SW480 (cell line): ENCODE results near the gene SP2.

ENCODE experiments used
- DNase-seq: peaks from one replicate; pipeline ENCODE4 v3.0.0-alpha.2; 2016; ENCODE audit warnings: low spot score

The SP2 gene

DNA sequence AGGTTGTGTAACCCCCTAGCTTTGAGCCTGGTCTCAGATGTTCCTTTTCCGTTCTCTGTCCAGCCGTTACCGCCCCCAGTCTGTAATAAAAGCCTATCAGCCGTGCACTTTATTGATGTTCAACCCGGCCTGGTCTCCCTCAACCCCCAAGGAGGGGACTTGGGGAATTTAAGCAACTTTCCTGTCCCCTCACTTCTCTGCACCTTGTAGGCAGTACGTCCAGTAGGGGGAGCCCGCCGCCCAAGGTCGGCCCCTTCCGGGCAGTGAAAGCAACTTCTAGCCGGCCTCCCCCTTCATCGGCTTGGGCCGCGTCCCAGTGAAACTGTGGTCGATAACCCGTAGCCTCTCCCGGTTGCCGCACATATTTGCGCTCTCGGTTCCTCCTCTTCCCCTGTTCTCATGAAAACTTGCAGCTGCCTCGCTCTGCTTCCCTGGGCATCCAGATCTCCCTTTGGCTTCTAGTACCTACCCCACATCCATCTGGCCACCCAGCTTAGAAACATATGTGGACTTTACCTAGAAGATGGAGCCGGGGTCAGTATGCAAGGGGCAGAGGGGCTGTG is 53.2 kb downstream of the SP2 start:
- DNase-seq: peak; percentile 75

DNA sequence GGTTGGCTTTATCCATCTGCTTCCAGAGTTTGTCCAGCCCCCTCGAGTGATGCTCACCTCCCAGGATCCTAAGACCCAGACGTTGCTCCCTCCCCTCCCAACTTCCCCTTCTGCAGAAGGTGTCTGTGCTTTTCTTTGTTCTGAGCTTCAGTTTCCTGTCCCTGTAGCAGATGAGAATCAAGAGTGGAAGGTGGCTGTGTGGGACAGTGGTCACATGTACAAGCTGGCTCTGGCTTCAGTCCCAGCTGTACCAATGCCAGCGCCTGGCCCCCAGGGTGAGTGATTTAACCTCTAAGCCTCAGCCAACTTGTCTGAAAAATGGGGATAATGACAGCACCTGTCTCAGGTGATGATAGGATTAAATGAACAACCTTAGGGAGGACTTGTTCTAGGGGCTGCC is 53.9 kb downstream of the SP2 start:
- no peak for DNase-seq

DNA sequence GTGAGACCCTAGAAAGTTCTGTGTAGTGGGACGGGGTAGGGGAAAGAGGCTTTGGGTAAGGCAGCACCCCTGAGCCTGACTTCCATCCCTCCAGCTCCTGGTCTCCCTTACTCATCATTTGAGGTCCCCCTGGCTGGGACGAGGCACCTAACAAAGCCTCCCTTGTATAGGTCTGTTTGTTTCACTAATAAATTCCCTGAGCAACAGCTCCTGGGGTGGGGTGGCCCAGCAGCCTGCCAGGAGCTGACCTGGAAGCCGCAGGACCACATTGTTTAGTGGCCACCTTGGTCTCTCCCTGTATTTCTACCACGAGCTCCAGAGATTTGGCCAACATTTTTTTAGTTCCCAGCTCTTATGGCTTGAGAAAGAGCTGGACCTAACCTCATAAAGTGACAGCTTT is 54.4 kb downstream of the SP2 start:
- no peak for DNase-seq

DNA sequence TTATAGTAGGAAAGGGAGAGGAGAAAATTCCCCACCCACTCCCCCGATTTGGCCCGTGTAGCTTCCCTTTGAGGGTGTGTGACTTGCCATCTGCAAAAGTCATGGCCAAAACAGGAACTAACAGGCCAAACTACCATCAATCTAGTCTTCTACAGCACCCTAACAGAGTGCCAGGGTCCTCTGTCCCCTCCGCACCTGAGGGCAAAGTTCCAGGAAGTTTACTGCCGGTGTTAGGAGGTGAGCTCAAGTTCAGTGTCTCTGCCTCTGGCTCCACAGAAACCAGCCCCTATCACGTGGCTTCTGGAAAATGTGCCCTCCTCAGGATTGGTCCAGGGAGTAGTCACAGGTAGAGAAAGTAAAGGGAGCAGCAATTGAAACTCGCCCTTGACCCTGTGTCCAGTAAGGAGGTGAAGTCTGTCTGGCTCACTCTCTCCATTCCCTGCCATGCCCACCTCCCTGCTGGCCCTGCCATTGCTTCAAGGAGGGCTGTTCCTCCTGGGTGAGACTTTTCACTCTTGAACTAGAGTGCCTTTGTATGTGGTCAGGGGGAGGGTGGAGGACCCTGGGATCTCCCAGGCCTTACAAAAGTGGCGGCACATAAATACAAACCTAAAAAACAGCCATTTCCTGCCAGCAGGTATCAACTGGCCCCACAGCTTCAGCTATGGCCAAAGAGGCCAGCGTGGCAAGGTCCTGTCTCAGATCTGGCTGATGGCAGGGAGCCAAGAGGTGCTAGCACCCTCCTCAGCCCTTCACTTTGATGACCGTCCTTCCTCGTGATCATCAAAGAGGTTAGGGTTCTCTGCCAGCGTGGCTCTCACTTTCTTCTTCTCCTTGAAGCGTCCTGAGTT is 56.4 kb downstream of the SP2 start:
- DNase-seq: no peak

DNA sequence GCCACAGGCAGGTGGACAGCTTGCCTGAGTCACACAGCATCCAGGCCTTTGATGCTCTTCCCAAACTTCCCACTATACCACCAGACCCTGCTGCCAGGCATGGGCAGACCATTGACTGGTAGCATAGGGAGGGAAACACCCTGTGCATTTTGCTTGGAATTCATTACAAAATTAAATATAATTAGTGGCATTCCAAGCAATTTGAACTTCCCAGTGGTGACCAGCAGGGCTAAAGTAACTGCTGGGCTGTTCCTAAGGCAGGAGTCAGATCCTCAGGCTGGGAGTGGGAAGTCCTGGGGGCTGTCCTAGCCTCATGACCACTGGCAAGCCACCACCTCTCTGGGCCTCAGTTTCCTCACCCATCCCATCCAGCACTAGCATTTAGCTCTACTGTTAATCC is 57.9 kb downstream of the SP2 start:
- DNase-seq: no peak

DNA sequence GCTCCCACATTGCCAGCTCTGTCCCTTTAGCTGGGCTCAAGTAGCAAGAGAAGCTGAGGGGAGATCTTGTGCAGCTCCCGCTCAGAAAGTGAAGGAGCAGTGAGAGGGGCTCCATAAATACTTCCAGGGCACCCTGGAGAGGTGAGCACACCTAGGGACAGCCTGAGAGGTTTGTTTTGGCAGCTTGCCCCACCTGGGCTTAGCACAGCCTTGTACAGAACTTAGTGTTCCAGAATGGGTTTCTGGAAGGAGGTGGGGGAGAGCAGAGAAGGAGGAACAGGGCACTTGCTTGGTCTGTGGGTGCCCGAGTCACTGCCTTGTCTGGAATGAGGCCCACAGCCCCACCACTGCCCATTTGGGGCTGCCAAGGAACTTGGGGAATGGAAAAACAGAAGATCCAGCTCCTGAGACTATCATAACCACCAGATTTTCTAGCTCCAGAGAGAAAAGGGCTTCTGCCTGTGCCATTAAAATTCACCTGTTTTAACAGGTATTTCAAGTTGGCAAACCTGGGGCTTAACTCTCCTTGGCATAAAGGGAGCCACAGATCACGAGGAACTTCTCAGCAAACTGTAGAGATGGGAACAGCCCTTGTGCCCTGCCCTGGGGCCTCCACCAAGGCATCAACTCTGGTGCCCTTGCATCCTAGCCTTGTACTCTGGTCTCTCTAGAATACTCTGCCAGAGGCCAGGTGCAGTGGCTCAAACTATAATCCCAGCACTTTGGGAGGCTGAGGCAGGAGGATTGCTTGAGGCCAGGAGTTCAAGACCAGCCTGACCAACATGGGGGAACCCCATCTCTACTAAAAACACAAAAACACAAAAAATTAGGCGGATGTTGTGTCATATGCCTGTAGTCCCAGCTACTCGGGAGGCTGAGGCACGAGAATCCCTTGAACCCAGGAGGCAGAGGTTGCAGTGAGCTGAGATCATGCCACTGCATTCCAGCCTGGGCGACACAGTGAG is 59.7 kb downstream of the SP2 start:
- DNase-seq: no peak

DNA sequence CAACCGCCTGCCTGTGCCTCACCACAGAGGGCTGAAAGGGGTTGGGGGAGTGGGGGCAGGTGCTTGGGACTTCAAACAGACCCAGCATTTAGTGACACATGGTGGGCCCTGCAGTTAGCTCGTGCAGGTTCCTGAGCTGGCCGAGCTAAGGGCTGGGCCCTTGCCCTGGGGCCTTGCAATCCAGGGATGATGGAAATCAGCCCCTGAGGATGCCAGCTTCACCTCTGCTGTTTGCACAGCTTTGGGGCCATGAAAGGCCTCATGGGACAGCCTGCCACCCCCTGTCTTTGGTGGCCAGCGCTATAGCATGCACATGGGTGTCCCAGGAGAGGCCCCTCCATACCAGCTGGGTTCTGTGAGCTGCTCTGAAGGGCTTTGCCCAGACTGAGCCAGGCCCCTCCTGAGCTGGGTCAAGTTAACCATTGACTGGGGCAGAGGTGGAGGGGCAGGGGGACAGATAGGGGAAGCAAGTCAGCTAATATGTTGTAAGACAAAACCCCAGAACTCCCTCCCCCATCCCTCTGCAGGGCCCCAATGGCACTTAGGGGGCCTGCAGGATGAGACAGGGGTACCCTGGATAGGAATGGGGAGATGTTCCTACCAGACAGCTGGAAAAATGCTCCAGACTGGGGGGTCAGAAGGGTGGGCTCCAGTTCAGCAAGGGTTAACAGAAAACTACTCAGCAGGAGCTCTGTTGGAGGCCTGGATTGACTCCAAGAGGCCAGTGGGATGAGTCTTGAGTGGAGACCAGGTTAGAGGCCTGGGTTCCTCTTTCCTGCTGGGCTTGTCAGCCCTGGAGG is 61.0 kb downstream of the SP2 start:
- DNase-seq: no peak

DNA sequence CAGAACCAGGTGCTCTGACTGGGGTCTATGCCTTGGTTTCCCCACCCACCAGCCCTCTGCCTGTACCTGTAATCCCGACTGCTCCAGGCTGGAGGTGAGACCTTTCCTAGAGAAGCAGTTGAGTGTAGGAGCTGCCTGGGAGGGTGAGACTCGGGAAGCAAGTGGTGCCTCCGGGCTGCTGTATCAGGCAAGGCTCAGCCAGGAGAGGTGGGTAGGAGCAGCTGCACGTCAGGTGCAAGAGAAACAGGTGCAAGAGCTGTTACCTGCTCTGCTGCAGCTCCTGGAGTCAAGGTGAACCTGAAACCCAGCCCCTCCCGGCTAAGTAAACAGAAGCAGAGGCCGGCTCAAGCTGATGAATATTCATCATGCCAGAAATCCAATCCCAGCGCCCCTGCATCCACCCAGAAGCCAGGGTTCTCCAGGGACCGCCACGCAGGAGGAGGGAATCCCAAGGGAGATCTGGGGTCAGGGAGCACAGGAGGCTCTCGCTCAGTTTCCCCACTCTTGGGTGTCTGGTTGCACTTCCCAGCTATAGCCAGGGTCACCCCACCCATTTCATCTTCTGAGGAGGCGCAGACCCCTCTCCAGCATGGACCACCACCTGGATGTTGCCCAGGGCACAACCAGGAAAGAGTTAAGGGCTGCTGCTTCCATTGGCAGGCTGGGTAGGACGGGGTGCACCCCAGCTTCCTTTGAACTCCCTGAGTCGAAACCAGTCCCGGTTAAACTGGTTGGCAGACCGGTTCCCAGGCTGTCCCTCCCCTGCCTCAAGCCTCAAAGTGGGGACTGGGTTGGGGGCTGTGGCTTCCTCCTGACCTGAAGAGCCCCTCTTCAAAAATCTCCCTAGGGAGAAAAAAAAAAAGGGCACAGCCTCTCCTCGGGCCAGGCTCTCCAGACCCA is 61.8 kb downstream of the SP2 start, which contains the start of gene PRR15L:
TSS of gene PRR15L (minus strand) at position 293 of the 900 bp plus-strand sequence. CDS start 4,649 bp downstream, outside the sequence.
- DNase-seq: peak; percentile 79

DNA sequence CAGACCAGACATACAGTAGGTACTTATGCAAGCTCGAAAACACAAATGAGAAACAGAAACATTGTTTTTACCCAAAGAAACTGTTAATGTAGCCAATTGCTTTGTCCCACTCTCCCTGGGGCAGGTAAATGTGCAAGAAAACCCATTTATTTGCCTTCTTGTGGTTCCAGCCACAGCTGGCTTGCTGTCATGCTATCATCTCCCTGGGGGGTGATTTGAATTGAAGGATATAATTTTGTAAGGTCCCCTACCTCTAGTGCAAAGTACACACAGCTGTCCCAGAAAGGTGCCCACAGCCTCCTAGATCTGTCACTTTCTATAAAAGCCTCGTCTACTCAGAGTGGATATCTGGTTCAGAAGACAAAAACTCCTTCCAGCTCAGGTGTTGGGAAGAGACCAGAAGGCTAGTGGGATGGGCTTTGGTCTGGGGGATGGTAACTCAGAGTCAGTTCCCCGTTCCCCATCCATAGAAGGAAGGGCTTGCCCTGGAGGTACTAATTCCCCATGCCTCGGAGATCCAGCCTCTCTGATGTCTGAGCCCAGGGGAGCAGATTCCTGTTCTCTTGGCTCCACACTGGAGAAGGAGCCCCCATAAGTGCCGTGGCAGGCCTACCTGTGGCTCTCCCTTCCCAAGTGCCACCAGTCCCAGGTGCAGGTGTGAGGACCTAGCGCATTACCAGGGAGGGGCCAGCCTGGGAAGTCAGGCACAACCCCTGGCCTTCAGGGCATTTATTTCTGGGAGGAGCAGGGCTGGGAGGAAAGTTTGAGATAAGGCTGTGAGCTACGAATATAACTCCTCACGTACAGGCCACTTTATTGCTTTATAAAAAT is 64.0 kb downstream of the SP2 start:
- DNase-seq: no peak

DNA sequence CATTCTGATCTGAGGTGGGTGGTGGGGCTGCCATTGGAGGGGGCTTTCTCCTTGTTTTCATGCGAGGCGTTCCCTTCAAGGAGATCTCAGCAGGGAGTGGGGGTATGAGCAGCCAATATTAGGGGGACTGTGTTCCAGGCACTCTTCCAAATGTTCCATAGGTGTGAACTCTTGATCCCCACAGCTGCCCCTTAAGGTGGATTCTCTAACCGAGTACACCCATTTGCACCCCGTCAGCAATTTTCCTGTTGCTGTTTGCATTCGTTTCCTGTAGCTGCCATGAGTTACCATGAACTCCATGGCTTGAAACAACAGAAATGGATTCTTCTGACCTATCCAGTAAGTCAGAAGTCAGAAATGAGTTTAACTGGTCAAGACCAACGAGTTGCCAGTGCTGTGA is 65.4 kb downstream of the SP2 start:
- no peak for DNase-seq

DNA sequence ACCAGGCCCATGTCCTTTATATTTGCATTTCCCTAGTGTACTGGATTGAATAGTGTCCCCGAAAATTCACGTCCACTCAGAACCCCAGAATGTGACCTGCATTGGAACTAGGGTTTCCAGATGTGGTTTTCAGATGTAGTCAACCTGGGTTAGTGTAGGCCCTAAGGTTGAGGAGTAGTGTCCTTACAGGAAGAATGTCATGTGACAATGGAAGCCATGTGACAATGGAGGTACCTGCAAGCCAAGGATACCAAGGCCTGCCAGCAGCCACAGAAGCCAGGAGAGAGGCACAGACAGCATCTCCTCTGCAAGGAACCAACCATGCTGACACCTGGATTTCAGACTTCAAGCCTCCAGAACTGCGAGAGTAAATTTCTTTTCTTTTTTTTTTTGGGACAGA is 66.9 kb downstream of the SP2 start:
- DNase-seq: no peak

DNA sequence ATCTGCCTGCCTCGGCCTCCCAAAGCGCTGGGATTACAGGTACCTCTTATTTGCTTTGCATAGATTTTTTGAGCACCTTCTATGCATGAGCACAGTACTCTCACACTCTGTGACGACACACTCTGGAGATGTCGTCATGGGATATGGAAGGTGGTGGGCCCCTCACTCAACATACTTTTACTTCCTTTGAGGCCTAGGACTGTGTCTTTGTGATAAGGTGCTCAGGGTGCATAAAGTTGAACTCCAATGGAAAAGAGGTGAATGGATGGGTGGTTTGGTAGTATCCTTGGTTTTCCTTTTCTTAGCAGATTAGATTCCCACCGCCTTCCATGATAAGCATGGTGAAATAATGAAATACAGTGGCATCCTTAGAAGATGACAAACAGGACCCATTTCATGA is 68.8 kb downstream of the SP2 start:
- no peak for DNase-seq

DNA sequence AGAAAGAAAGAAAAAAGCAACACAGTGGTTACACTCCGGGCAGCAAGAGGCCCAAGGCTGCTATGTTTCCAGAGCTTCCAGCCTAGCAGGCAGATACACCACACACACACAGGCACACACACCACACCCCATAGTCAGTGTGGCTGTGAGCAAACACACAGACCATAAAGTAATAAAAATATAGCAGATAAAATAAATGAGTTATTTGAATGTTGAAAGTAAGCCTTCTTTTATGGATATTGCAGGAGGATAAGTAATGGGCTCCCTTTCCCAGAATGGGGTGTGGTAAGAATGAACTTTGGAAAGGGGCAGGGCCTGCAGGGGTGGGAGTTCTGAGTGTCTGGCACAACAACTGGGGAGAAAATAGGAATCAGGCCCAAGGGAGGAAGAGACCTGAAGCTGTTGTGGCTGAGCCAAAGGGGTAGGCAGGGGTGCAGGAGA is 70.1 kb downstream of the SP2 start:
- DNase-seq: peak; percentile 72

DNA sequence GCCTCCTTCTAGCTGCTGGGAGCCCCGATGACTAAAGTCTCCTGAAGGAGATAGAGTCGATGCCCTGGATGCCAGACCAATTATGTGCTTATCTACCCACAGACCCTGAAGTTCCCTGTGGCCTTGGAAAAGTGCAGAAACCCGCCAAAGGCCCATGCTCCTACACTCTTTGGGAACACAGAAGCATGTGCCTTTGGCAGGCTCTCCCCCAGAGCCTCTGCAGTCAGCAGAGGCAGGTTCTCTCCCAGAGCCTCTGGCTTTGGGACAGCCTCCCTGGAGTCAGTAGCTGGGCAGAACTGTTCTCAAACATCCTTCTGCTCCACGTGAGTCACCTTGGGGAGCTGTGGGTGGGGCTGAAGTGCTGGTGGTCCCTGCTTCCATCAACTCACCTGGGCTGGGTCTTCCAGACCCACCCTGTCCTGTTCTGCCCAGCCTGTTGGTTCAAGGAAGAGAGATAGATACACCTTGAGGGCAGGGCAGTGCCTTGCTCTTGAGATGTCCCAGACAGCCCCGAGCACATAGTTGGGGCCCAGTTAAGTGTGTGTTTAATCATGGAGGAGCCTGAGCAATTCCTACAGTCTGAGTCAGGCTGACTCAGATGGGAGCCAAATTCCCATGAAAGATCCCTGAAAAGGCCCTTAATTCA is 71.7 kb downstream of the SP2 start:
- no peak for DNase-seq

DNA sequence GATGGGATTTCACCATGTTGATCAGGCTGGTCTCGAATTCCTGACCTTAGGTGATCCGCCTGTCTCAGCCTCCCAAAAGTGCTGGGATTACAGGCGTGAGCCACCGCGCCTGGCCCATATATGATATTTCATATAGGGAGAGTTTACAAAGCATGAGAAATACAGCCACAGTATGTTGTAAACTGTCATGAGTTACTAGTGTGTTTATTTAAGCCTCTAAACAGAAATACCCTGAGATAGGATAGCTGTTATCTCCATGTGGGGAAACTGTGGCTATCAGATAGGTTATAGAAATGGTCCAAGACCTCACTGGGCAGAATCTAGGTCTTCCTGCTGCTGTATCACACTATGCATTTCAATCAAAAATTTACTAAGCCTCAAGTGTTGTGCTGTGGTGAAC is 72.8 kb downstream of the SP2 start:
- no peak for DNase-seq

DNA sequence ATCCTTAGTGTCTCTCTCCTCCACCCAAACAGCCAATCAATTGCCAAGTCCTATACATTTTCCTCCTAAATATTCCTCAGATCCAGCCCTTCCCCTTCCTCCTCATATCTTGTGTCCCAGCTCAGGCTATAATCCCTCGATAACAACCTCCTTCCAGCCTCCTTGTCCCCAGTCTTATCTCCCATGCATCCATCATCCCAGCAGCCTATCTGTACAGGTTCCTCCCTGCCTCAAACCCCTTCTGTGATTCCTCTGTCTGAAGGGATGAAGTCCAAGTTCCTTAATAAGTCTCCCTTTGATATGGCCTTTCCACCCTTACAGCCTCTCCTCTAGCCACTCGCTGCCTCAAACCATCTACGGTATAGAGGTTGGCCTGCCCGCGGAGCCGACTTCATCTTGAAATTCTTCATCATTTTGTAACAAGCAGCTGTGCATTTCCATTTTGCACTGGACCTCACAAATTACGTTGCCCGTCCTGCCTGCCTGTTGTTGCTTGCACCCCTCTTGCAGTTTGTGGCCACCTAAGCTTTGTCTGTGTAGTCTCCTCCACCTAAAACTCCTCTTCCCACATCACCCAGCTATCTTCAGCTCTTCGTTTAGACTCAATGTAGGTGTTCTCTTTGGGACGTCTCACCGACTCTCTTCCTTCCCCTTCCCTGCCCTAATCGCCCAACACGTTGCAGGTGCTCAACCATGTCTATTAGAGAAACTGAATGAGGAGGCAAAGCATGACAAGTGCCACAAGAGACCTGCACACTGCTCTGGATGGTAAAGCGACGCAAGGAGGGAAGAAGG is 74.1 kb downstream of the SP2 start:
- no peak for DNase-seq

DNA sequence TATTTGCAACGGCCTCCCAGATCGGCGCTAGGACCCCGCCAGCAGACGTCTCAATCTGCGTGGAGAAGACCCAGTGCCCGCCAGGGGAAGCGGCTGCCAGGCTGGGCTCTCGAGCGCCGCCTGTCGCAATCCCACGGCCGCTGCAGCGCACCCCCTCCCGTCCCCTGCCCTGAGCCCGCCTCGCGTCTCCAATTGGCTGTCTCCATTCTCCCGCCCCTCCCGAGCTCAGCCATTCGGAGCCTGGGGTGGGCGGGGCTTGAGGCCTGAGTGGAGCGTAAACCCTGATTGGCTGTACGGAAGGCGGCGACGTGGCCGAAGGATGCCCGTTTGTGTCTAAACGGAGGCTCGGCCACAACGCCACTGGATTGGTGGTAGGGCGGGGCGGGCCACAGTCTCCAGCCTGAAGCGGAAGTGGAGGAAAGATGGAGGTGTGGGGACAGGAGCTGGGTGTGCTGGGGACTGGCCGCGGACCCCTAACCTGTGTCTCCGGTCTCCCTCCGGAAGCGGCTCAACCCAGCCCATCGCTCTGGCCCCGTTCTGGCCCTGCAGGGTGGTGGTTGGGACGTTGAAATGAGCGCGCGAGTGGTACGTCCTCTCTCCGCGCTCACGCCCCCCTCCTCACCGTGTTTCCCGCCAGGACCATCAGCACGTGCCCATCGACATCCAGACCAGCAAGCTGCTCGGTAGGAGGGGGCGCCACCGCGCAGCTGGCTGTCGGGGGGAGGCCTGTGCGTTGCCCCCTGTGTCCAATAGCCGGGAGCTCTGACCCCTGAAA is 74.9 kb downstream of the SP2 start, which contains the start of gene CDK5RAP3:
TSS of gene CDK5RAP3 (plus strand) at position 389 of the 775 bp plus-strand sequence. CDS start at position 423, 34 bp downstream.
- DNase-seq: peak; percentile 99
